GM18951 (cell line): ENCODE data around the gene RASA4B.
"Not testable (repeated sequence)": the region's sequence is repeated elsewhere in the genome, so short reads cannot be mapped to it uniquely, and the experiment has no call there.

Experiments used
- in situ Hi-C: fragments of 300-500 bp; cut with MboI; formaldehyde crosslinking; loops from one replicate; pipeline ENCODE4 v1.12.0; 2022; ENCODE audit warnings: low sequenced_read_pairs, mixed read lengths, inconsistent platforms; ENCODE audit not compliant: unreplicated experiment

The RASA4B gene

DNA sequence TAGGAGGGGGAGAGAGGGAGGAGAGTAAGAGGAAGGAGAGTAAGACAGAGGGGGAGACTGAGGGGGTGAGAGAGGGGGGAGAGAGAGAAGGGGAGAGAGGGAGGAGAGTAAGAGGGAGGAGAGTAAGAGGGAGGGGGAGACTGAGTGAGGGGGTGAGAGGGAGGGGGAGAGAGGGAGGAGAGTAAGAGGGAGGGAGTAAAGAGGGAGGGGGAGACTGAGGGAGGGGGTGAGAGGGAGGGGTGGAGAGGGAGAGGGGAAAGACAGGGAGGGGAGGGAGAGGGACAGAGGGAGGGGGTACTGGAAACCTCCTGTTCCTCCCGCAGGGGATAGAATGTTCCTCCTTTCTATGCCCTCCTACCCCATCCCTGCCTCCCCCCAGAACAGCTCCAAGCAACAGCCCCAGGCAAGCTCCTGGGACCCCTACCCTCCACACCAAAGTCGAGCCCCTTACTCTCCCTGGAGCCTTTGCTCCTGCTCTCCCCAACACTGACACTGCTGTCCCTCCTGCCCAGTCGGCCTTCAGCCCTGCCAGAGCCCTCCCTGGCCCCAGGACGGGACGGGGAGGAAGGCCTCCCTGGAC is 4.8 kb downstream of the RASA4B start:
- in situ Hi-C loops: not testable (repeated sequence)

- in situ Hi-C loops: not testable (repeated sequence)
These were observed 5.6 kb downstream of the RASA4B start for GRCh38 chr7:102511860-102512522.

DNA sequence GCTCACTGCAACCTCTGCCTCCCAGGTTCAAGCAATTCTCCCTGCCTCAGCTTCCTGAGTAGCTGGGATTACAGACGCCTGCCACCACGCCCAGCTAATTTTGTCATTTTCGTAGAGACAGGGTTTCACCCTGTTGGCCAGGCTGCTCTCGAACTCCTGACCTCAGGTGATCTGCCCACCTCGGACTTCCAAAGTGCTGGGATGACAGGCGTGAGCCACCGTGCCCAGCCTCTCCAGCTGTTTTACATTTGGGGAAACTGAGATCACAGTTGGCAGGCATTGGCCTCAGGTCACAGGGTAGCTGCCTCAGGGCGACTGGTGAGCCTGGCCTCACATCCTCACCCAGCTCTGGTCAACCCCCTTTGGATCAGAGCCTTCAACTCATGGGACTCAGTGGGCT is 7.0 kb downstream of the RASA4B start:
- in situ Hi-C loops: not testable (repeated sequence)

GRCh38 chr7:102507410-102508088 is 10.0 kb downstream of the RASA4B start:
- in situ Hi-C loops: not testable (repeated sequence)

GRCh38 chr7:102505298-102506185 is 12.0 kb downstream of the RASA4B start:
- in situ Hi-C loops: not testable (repeated sequence)

DNA sequence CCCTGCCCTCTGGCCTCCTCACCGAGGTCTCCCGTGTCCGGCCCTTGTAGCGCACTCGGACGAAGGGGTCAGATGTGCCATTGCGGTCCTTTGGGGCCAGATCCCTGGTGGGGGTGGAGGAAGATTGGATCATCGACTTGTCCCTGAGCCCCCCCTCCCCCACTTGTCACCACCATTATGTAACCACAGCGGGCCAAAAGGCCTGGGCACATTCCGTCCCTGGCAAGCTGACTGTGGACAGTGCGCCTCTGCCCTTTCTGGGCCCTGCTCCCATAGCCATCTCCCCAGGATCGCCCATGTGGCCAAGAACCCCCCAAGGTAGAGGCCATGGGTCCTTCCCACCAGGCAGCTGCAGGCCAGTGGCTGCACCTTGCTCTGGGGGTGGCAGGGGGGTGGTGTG is 14.4 kb downstream of the RASA4B start:
- in situ Hi-C loops: not testable (repeated sequence)

DNA sequence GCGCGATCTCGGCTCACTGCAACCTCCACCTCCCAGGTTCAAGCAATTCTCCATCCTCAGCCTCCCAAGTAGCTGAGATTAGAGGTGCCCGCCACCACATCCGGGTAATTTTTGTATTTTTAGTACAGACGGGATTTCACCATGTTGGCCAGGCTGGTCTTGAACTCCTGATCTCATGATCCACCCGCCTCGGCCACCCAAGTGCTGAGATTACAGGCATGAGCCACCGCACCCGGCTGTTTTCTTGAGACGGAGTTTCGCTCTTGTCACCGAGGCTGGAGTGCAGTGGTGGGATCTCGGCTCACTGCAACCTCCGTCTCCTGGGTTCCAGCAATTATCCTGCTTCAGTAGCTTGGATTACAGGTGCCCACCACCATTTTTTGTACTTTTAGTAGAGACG is 19.3 kb downstream of the RASA4B start:
- in situ Hi-C loops: not testable (repeated sequence)

- in situ Hi-C loops: not testable (repeated sequence)
These were observed 20.3 kb downstream of the RASA4B start for GRCh38 chr7:102497308-102497707.

DNA sequence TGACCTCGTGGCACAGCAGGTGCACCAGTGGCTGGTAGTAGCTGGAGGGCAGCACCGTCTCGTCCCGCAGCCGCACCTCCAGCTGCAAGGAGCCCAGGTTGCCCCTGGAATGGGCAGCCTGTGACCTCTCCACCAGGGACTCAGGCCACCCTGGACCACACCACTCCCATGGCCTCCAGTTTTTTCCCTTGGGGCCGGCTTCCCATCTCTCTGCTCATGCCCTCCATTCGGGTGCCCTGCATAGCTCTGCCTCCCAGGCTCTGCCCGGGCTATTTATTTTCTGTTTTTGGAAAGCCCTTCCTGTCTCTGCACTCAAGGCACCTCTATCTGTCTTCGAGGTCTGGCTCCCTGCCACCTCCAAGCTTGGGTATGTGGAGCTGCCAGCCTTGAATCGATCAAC is 20.7 kb downstream of the RASA4B start:
- in situ Hi-C loops: not testable (repeated sequence)

DNA sequence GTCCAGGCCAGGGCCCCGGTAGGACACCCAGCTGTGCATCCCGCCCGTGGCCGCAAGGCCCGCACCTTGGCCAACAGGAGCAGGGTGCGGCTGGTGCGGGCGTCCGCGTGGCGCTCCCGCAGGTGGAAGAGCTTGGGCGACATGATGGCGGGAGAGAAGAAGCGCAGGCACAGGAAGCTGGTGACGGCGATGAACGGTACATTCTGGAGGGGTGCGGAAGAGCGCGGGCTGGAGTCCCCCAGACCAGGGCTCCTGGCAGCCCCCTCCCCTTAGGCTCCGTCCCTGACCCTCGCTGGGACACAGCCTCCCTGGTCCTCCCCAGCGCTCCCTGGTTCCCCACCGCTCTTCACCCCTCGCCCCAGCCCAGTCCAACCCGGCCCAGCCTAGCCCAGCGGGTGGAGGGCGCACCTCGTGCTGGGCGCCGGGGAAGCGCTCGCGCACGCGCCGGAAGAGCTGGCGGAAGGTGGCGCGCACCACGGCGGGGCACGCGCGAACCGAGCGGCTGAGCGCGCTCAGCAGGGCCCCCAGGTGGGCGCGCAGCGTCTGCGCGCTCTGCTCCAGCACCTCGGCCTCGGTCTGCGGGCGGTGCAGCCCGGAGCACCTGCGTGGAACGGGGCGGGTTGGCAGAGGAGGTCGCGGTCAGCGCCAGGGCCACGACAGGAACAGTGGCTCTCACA is 23.0 kb downstream of the RASA4B start:
- in situ Hi-C loops: not testable (repeated sequence)

GRCh38 chr7:102494026-102494425 is 23.6 kb downstream of the RASA4B start:
- in situ Hi-C loops: not testable (repeated sequence)

GRCh38 chr7:102493220-102493935 is 24.2 kb downstream of the RASA4B start:
- in situ Hi-C loops: not testable (repeated sequence)

DNA sequence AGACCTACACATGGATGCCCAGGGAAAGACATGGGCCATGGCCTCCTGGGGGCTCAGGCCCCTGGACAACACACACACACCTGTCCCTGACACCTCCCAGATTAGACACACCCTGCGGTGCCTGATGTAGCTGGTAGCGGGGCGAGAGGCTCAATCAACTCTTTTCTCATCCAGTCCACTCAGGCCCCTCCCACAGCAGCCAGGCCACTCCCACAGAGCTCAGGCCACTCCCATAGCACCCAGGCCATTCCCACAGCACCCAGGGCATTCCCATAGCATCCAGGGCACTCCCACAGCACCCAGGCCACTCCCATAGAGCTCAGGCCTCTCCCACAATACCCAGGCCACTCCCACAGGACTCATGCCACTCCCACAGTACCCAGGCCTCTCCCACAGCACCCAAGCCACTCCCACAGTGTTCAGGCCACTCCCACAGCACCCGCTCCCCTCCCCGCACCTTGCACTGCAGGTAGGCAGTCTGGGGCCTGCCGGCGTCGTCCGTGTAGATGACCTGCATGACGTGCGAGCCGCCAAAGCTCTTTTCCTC is 27.0 kb downstream of the RASA4B start:
- in situ Hi-C loops: not testable (repeated sequence)

DNA sequence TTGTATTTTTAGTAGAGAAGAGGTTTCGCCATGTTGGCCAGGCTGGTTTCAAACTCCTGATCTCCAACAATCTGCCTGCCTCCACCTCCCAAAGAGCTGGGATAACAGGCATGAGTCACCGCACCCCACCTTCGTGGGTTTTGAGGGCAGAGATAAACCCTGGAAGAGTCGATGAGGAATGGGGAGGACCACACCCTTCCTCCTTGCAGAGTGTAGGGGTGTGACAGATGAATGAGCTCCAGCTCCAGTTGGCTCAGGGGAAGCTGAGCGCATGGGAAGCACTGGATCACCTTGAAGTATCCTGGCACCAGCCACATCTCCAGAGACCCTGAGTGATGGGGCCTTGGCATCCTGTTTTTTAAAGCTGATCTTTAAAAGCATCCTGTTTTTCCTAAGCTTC is 33.3 kb downstream of the RASA4B start:
- in situ Hi-C loops: not testable (repeated sequence)

DNA sequence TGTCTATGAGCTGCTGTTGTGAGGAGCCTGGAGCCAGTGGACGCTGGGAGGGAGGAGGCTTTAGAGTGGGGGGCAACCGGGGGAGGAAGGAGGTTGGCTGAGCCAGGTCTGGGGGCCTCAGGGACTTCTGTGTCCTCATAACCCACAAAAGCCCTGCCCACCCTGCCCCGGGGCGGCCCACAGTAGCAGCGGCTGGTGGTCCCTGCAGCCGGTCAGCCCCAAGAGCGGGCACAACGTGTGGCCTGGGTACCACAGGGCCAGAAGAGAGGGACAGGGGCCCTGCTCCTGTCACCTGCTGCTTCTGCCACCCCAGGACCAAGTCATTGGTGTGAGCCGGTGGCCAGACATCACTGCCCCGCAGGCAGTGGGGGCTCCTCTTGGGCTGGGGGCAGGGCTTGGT is 35.6 kb downstream of the RASA4B start:
- in situ Hi-C loops: not testable (repeated sequence)

GRCh38 chr7:102479982-102480637 is 37.5 kb downstream of the RASA4B start:
- in situ Hi-C loops: not testable (repeated sequence)

GRCh38 chr7:102479209-102479584 is 38.4 kb downstream of the RASA4B start:
- in situ Hi-C loops: not testable (repeated sequence)
